SU-DHL-6 (cell line): ENCODE data around the gene PLA2G2E.

Source experiments
- CTCF ChIP-seq: fragments of 200-600 bp; sonication (generic); IDR thresholded peaks from one replicate; pipeline ENCODE4 v1.5.1; 2017; ENCODE audit warnings: antibody characterized with exemption, mild to moderate bottlenecking, low read length, moderate library complexity; ENCODE audit not compliant: insufficient read depth, poor library complexity, severe bottlenecking
- EZH2phosphoT487 ChIP-seq: fragments of 200-600 bp; sonication (generic), shearing (Covaris generic); conservative IDR thresholded peaks from 2 replicates; pipeline ENCODE4 v1.6.1; 2018; ENCODE audit warnings: mild to moderate bottlenecking, antibody characterized with exemption, low read length, moderate library complexity, mixed read lengths

- TF ChIP-seq CTCF (no peak), EZH2phosphoT487 (no peak)
Measured at GRCh38 chr1:19949016-19949415, 25.6 kb upstream of the PLA2G2E start.
